Measurements from ENCODE around the gene LDHD. TPM values are rescaled to one million over a fixed set of nuclear protein-coding genes. Genes with fewer than 3 reads are reported as not detected.
A peak's percentile ranks its signal among the peaks of the same experiment; 100 is the strongest.

Gene LDHD
- polyA plus RNA-seq, 3 donors, result 3.7 to 6.3 (median 5.4) TPM

DNA sequence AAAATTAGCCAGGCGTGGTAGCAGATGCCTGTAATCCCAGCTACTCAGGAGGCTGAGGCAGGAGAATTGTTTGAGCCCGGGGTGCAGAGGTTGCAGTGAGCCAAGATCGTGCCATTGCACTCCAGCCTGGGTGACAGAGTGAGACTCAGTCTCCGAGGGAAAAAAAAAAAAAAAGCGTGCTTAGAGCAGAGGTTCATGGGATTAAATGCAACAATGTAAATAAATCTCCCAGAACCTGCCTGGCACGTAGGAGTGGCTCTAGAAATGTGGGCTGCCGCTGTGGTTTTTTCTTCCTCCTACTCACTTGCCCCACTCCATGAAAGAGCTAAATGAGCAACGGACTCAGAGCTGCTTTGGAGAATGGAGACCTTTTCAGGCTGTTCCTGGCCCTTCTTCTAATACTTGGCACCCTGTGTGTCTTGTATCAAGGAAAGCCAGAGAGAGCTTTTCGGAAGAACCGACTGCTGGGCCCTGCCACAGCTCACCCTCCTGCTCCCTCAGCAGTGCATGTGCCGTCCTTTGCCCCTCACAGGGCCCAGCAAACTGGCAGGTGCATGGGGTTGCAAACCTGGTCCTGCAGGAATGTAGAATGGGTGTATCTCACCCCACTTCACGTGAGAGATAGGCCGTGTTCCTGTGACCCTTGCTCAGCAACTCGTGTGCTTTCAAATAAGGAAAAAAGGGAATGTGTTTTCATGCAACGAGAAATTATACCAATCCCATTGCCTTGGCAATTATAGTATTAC is 52.0 kb downstream of the LDHD start:
- Mint-ChIP-seq H3K27ac (peak overlapping the region in 5 of 7 donors; percentile 51 to 80 (median 73)), H3K27me3 (ENCODE audit: low read depth in 3 of 3) (peaks cover 0 to 2% (median 0%) of the 10 kb centered on the region in 3 donors), H3K9me3 (peaks cover 0 to 2% (median 0%) of the 10 kb centered on the region in 7 donors), H3K4me1 (peaks cover 68% of the 10 kb centered on the region), H3K36me3 (peaks cover 0 to under 1% of the 10 kb centered on the region in 2 donors), H3K4me3 (peak overlapping the region; percentile 60 to 85)
- H3K27me3 ChIP-seq (ENCODE audit: control insufficient read depth in 2 of 2, insufficient read depth in 2 of 2, low read length in 2 of 2), result no peaks in the 10 kb centered on the region
- TF ChIP-seq CTCF (IDR thresholded peaks at IDR 0.05), result no peak
- WGBS (ENCODE audit: insufficient coverage), result 7% methylated on average over 3 of the region's 15 CpGs
- H3K9ac ChIP-seq (ENCODE audit: insufficient read depth, low read length, poor library complexity, severe bottlenecking), result peak overlapping the region; percentile 29
- peak overlapping the region in 1 of 3 experiments; percentile 54 for H3K4me3 ChIP-seq (replicated peaks in 1 of 3; ENCODE audit: low read depth in 2 of 3, low read length in 3 of 3)
- peak overlapping the region; percentile 70 for H2AFZ ChIP-seq (ENCODE audit: insufficient read depth, low read depth, low read length, poor library complexity, severe bottlenecking)
- H3K4me1 ChIP-seq (ENCODE audit: control insufficient read depth in 1 of 2, insufficient read depth in 2 of 2, low read length in 2 of 2), result peaks cover 59 to 68% of the 10 kb centered on the region in 2 donors
- peak in 2 of 3 donors; percentile 21 to 31 for DNase-seq
- peaks cover 12% of the 10 kb centered on the region for H4K20me1 ChIP-seq (ENCODE audit: insufficient read depth, low read length)
- H3K79me2 ChIP-seq (ENCODE audit: insufficient read depth, low read length), result peaks cover 80% of the 10 kb centered on the region
- peak overlapping the region; percentile 64 for H3K4me2 ChIP-seq (replicated peaks; ENCODE audit: extremely low read depth, low read length, poor library complexity, severe bottlenecking)
- no peaks in the 10 kb centered on the region for H3K9me3 ChIP-seq (replicated peaks in 1 of 2; ENCODE audit: control insufficient read depth in 1 of 2, insufficient read depth in 1 of 2, low read length in 2 of 2)
- no peaks in the 10 kb centered on the region for H3K36me3 ChIP-seq (replicated peaks in 1 of 2; ENCODE audit: control insufficient read depth in 1 of 2, insufficient read depth in 2 of 2, low read length in 2 of 2)
- peak overlapping the region; percentile 17 to 64 for H3K27ac ChIP-seq (ENCODE audit: low read depth in 1 of 2, low read length in 2 of 2)
- intact Hi-C loops (cut with micrococcal nuclease), result loop anchor here in 1 of 2 donors (5.0 to 10.0 kb wide), 3 partner anchors 37 to 60 kb away; no protein-coding TSS in a partner anchor

GRCh38 chr16:75063549-75064088 is 53.0 kb downstream of the LDHD start:
- 37% methylated on average over 5 of the region's 8 CpGs for whole genome bisulfite sequencing (ENCODE audit: insufficient coverage)
- Histone ChIP-seq H3K4me3 (replicated peaks in 1 of 3; ENCODE audit: low read depth in 2 of 3, low read length in 3 of 3) (no peak overlapping the region), H3K4me1 (ENCODE audit: control insufficient read depth in 1 of 2, insufficient read depth in 2 of 2, low read length in 2 of 2) (peaks cover 59 to 68% of the 10 kb centered on the region in 2 donors), H3K27ac (ENCODE audit: low read depth in 1 of 2, low read length in 2 of 2) (no peak overlapping the region), H3K9me3 (replicated peaks in 1 of 2; ENCODE audit: control insufficient read depth in 1 of 2, insufficient read depth in 1 of 2, low read length in 2 of 2) (no peaks in the 10 kb centered on the region), H3K79me2 (ENCODE audit: insufficient read depth, low read length) (peaks cover 78% of the 10 kb centered on the region), H4K20me1 (ENCODE audit: insufficient read depth, low read length) (peaks cover 9% of the 10 kb centered on the region), H3K36me3 (replicated peaks in 1 of 2; ENCODE audit: control insufficient read depth in 1 of 2, insufficient read depth in 2 of 2, low read length in 2 of 2) (no peaks in the 10 kb centered on the region), H3K27me3 (ENCODE audit: control insufficient read depth in 2 of 2, insufficient read depth in 2 of 2, low read length in 2 of 2) (no peaks in the 10 kb centered on the region), H3K9ac (ENCODE audit: insufficient read depth, low read length, poor library complexity, severe bottlenecking) (no peak overlapping the region), H2AFZ (ENCODE audit: insufficient read depth, low read depth, low read length, poor library complexity, severe bottlenecking) (no peak overlapping the region), H3K4me2 (replicated peaks; ENCODE audit: extremely low read depth, low read length, poor library complexity, severe bottlenecking) (no peak overlapping the region)
- H3K27me3 Mint-ChIP-seq (ENCODE audit: low read depth in 3 of 3), result peaks cover 0 to 4% (median 0%) of the 10 kb centered on the region in 3 donors
- H3K36me3 Mint-ChIP-seq, result no peaks in the 10 kb centered on the region
- no peak overlapping the region for H3K4me3 Mint-ChIP-seq
- no peak for DNase-seq
- intact Hi-C loops (cut with micrococcal nuclease), result loop anchor here in 1 of 2 donors (5.0 to 10.0 kb wide), 3 partner anchors 36 to 59 kb away; no protein-coding TSS in a partner anchor
- peak overlapping the region in 3 of 7 donors; percentile 4 to 80 (median 54) for H3K27ac Mint-ChIP-seq
- TF ChIP-seq CTCF (IDR thresholded peaks at IDR 0.05), result no peak
- H3K4me1 Mint-ChIP-seq, result peaks cover 67% of the 10 kb centered on the region
- H3K9me3 Mint-ChIP-seq, result peaks cover 0 to 2% (median 0%) of the 10 kb centered on the region in 7 donors
